Sigmoid colon (tissue), 4 donors: ENCODE measurements around the gene ARHGAP8.

Source experiments
- EP300 ChIP-seq, 4 donors: sonication (generic); formaldehyde crosslinking; IDR thresholded peaks; one replicate each; pipeline ENCODE4 v1.6.1; 2017; ENCODE audit warnings: antibody characterized with exemption in 4 of 4
- POLR2AphosphoS5 ChIP-seq, 4 donors: sonication (generic); formaldehyde crosslinking; IDR thresholded peaks; one replicate each; pipeline ENCODE4 v1.6.1; 2017; ENCODE audit warnings: antibody characterized with exemption in 4 of 4
- TF ChIP-seq, protein P1 (sequence below), 4 experiments: fragments of 450-650 bp in 3 of 4; fragments of 200-600 bp in 1 of 4; IDR thresholded peaks; one replicate each; pipeline ENCODE4 v1.5.1; 2016 to 2019; ENCODE audit warnings: antibody characterized with exemption in 4 of 4, mild to moderate bottlenecking in 3 of 4, moderate library complexity in 2 of 4

DNA sequence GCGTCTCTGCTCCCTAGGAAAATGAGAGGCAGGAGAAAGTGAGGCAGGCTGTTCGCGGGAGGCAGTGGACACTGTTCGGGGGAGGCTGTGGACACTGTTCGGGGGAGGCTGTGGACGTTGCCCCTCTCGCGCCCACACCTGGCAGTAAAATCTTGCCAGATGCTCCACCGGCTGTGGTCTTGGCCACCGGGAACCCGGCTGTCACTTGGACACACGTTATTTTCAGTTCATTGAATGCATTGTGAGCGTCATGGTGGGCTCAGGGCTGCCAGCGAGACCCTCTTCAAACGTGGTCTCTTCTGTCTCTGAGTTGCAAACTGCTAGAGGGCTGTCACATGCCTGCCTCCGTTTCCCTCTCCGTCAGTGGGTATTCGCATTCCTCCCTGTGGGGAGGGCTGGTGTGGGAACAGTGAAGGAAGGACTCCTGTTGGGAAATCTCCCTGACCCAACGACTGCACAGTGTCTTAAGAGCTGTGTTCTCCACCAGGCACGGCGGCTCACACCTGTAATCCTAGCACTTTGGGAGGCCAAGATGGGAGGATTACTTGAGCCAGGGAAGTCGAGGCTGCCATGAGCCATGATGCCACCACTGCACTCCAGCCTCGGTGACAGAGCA is 49.0 kb upstream of the ARHGAP8 start:
- TF ChIP-seq POLR2AphosphoS5 (IDR thresholded peaks at IDR 0.05) (no peak), EP300 (IDR thresholded peaks at IDR 0.05) (no peak)
- TF ChIP-seq, protein P1, sequence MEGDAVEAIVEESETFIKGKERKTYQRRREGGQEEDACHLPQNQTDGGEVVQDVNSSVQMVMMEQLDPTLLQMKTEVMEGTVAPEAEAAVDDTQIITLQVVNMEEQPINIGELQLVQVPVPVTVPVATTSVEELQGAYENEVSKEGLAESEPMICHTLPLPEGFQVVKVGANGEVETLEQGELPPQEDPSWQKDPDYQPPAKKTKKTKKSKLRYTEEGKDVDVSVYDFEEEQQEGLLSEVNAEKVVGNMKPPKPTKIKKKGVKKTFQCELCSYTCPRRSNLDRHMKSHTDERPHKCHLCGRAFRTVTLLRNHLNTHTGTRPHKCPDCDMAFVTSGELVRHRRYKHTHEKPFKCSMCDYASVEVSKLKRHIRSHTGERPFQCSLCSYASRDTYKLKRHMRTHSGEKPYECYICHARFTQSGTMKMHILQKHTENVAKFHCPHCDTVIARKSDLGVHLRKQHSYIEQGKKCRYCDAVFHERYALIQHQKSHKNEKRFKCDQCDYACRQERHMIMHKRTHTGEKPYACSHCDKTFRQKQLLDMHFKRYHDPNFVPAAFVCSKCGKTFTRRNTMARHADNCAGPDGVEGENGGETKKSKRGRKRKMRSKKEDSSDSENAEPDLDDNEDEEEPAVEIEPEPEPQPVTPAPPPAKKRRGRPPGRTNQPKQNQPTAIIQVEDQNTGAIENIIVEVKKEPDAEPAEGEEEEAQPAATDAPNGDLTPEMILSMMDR (IDR thresholded peaks at IDR 0.05) = no peak
